ENCODE data around the gene IPCEF1. TPM values are rescaled to one million over a fixed set of nuclear protein-coding genes. Genes with fewer than 3 reads are reported as not detected.

The IPCEF1 gene
- polyA plus RNA-seq, 1 donor (not counting 4 experiments of a cell fraction or from before 2014, with no cell fraction given): 0.21 TPM

DNA sequence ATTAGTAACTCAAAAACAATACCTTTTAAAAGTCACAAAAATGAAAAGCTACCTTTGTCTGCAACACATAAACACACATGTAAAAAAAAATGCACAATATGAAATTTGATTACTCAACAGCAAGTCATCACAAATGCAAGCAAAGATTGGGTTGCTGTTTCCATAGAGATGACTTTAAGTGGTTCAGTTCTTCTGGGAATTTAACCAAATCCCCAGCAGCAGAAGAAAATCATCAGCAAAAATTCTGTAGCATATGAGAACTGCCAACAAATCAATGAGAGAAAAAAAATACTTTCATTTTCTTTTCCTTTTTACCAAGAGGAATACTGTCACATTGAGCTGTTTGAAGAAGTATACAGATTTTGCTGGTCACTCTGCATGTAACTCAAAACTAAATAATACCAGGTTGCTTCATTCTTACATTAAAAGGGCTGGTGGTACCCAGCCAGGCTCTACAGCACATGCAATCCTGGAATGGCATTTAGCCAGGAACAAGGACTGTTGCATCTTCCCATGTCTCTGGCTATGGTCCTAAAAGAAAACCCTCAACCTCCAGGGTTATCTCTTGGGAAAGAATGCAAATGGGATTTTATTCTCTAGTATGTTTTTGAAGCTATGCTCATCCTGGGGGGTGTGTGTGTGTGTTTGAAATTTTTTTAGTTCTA, 159.3 kb downstream of the IPCEF1 start:
- H3K9me3 ChIP-seq (ENCODE audit: control insufficient read depth, low read depth, low read length): no peaks in the 10 kb centered on the region
- FAIRE-seq (no peak), DNase-seq (ENCODE audit: low read depth, low spot score) (no peak)
- no peak for TF ChIP-seq EZH2 (IDR thresholded peaks at IDR 0.05; ENCODE audit: low read length)
- TF ChIP-seq, protein P1, sequence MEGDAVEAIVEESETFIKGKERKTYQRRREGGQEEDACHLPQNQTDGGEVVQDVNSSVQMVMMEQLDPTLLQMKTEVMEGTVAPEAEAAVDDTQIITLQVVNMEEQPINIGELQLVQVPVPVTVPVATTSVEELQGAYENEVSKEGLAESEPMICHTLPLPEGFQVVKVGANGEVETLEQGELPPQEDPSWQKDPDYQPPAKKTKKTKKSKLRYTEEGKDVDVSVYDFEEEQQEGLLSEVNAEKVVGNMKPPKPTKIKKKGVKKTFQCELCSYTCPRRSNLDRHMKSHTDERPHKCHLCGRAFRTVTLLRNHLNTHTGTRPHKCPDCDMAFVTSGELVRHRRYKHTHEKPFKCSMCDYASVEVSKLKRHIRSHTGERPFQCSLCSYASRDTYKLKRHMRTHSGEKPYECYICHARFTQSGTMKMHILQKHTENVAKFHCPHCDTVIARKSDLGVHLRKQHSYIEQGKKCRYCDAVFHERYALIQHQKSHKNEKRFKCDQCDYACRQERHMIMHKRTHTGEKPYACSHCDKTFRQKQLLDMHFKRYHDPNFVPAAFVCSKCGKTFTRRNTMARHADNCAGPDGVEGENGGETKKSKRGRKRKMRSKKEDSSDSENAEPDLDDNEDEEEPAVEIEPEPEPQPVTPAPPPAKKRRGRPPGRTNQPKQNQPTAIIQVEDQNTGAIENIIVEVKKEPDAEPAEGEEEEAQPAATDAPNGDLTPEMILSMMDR (optimal IDR thresholded peaks at IDR 0.05 in 1 of 3, IDR thresholded peaks at IDR 0.05 in 1 of 3, conservative IDR thresholded peaks at IDR 0.05 in 1 of 3; ENCODE audit: extremely low read depth in 1 of 3, insufficient read depth in 2 of 3, low read length in 3 of 3): no peak
- no peaks in the 10 kb centered on the region for H3K79me2 ChIP-seq (ENCODE audit: control insufficient read depth, insufficient read depth, low read length)
- H3K27ac ChIP-seq (ENCODE audit: control insufficient read depth, insufficient read depth, low read length): no peak overlapping the region
- H3K36me3 ChIP-seq (ENCODE audit: control insufficient read depth in 2 of 2, extremely low read depth in 1 of 2, insufficient read depth in 2 of 2, low read length in 2 of 2): no peaks in the 10 kb centered on the region
- H3K4me3 ChIP-seq (ENCODE audit: control insufficient read depth in 2 of 3, extremely low read depth in 1 of 3, insufficient read depth in 2 of 3, low read depth in 1 of 3, low read length in 3 of 3): no peak overlapping the region
- no peaks in the 10 kb centered on the region for H3K9me1 ChIP-seq (ENCODE audit: control insufficient read depth, extremely low read depth, insufficient read depth, low read length)
- no peaks in the 10 kb centered on the region for H3K27me3 ChIP-seq (ENCODE audit: control insufficient read depth, extremely low read depth, insufficient read depth, low read length)
- H4K20me1 ChIP-seq (ENCODE audit: control insufficient read depth, extremely low read depth, insufficient read depth, low read length): no peaks in the 10 kb centered on the region
- dilution Hi-C loops (cut with MboI; ENCODE audit: extremely low pct_ligation_motif_present, low sequenced_read_pairs): no loop called here
- H2AFZ ChIP-seq (ENCODE audit: control insufficient read depth, low read length): no peak overlapping the region
- no peak overlapping the region for H3K9ac ChIP-seq (ENCODE audit: control insufficient read depth, extremely low read depth, insufficient read depth, low read length)
- no peaks in the 10 kb centered on the region for H3K4me1 ChIP-seq (ENCODE audit: control insufficient read depth, extremely low read depth, insufficient read depth, low read length)
- no peak overlapping the region for H3K4me2 ChIP-seq (ENCODE audit: control insufficient read depth, extremely low read depth, insufficient read depth, low read depth, low read length)

DNA sequence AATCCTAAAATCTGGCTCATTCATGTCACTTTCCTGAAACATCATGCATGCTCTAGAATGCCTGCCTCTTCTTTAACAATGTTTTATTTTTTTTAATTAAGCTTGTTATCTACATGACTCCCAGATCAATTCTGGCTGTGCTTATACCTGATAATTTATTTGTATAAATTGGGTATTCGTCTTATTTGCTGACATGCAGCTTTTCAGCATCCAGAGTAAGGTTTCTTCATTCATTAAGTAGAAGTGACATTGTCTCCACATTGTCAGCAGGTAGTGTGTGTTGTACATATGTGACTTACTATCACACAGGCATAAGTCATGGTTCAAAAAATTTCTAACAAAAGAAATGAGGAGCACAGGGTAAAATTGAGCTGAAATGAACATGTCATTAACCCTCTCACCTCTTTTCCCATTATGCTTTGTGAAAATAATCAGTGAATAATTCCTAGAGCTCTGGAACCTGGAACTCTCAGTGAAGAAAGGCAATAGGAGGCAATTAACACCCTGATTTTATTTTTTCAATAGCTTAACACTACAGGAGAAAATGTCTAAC, 160.2 kb downstream of the IPCEF1 start:
- Histone ChIP-seq H4K20me1 (ENCODE audit: control insufficient read depth, extremely low read depth, insufficient read depth, low read length) (no peaks in the 10 kb centered on the region), H2AFZ (ENCODE audit: control insufficient read depth, low read length) (no peak overlapping the region), H3K9me3 (ENCODE audit: control insufficient read depth, low read depth, low read length) (no peaks in the 10 kb centered on the region), H3K79me2 (ENCODE audit: control insufficient read depth, insufficient read depth, low read length) (no peaks in the 10 kb centered on the region), H3K4me3 (ENCODE audit: control insufficient read depth in 2 of 3, extremely low read depth in 1 of 3, insufficient read depth in 2 of 3, low read depth in 1 of 3, low read length in 3 of 3) (no peak overlapping the region), H3K9ac (ENCODE audit: control insufficient read depth, extremely low read depth, insufficient read depth, low read length) (no peak overlapping the region), H3K4me2 (ENCODE audit: control insufficient read depth, extremely low read depth, insufficient read depth, low read depth, low read length) (no peak overlapping the region), H3K27ac (ENCODE audit: control insufficient read depth, insufficient read depth, low read length) (no peak overlapping the region), H3K9me1 (ENCODE audit: control insufficient read depth, extremely low read depth, insufficient read depth, low read length) (no peaks in the 10 kb centered on the region), H3K36me3 (ENCODE audit: control insufficient read depth in 2 of 2, extremely low read depth in 1 of 2, insufficient read depth in 2 of 2, low read length in 2 of 2) (no peaks in the 10 kb centered on the region), H3K4me1 (ENCODE audit: control insufficient read depth, extremely low read depth, insufficient read depth, low read length) (no peaks in the 10 kb centered on the region), H3K27me3 (ENCODE audit: control insufficient read depth, extremely low read depth, insufficient read depth, low read length) (no peaks in the 10 kb centered on the region)
- dilution Hi-C loops (cut with MboI; ENCODE audit: extremely low pct_ligation_motif_present, low sequenced_read_pairs): no loop called here
- no peak for FAIRE-seq
- TF ChIP-seq, protein P1 (optimal IDR thresholded peaks at IDR 0.05 in 1 of 3, IDR thresholded peaks at IDR 0.05 in 1 of 3, conservative IDR thresholded peaks at IDR 0.05 in 1 of 3; ENCODE audit: extremely low read depth in 1 of 3, insufficient read depth in 2 of 3, low read length in 3 of 3): no peak
- no peak for TF ChIP-seq EZH2 (IDR thresholded peaks at IDR 0.05; ENCODE audit: low read length)
- no peak for DNase-seq (ENCODE audit: low read depth, low spot score)

Measured in keratinocyte (primary cell).